Measurements from ENCODE around the gene SYTL5. TPM values are rescaled to one million over a fixed set of nuclear protein-coding genes. Genes with fewer than 3 reads are reported as not detected.

Gene SYTL5
- total RNA-seq, 3 donors from 2014 or later: 0.80 to 10.0 (median 3.9) TPM

DNA sequence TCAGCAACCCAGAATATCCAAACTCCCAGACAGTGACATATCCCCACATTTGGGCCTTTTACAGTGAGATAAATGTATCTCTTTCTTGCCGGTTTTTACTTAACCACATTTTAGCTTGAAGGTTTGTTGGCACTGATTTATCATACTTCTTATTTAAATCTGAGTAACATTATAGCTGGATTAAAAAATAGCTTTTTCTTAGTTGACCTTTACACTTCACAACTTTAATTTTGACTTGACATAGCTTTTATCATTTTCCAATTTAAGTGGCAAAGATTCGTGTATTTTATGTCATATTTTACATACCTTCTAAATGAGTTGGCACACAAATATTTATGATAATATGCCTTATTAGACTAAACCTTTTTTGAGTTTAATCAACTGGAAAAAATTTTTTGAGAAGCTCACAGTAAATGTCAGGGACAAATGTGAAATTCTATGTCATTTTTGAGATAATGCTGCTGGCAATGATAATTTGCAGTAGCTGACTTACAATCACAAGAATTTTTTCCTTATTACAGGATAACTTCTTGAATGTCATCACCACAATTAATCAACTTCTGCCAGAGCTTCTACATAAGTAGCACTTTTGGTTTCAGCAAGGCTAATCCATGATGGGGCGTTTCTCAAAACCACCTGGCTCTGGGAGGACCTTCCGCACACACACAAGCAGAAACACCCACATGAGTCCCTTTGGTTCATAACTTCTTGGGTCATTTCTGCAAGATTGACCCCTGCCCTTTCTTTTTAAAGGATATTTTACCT lies 80.3 kb downstream of the SYTL5 start:
- no peaks in the 10 kb centered on the region for H3K9me3 ChIP-seq
- no peak for TF ChIP-seq POLR2A (IDR thresholded peaks at IDR 0.05)
- TF ChIP-seq, protein P1, sequence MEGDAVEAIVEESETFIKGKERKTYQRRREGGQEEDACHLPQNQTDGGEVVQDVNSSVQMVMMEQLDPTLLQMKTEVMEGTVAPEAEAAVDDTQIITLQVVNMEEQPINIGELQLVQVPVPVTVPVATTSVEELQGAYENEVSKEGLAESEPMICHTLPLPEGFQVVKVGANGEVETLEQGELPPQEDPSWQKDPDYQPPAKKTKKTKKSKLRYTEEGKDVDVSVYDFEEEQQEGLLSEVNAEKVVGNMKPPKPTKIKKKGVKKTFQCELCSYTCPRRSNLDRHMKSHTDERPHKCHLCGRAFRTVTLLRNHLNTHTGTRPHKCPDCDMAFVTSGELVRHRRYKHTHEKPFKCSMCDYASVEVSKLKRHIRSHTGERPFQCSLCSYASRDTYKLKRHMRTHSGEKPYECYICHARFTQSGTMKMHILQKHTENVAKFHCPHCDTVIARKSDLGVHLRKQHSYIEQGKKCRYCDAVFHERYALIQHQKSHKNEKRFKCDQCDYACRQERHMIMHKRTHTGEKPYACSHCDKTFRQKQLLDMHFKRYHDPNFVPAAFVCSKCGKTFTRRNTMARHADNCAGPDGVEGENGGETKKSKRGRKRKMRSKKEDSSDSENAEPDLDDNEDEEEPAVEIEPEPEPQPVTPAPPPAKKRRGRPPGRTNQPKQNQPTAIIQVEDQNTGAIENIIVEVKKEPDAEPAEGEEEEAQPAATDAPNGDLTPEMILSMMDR (IDR thresholded peaks at IDR 0.05): no peak
- no peak for TF ChIP-seq POLR2AphosphoS5 (IDR thresholded peaks at IDR 0.05)
- H3K4me1 ChIP-seq: no peaks in the 10 kb centered on the region
- H3K27ac ChIP-seq: no peak overlapping the region
- DNase-seq (ENCODE audit: low spot score in 2 of 2): no peak
- no peaks in the 10 kb centered on the region for H3K36me3 ChIP-seq
- intact Hi-C loops (cut with DNase I; ENCODE audit: low total_unique reads): no loop called here
- H3K27me3 ChIP-seq: peaks cover 0 to 39% of the 10 kb centered on the region in 2 donors
- H3K4me3 ChIP-seq: no peak overlapping the region

DNA sequence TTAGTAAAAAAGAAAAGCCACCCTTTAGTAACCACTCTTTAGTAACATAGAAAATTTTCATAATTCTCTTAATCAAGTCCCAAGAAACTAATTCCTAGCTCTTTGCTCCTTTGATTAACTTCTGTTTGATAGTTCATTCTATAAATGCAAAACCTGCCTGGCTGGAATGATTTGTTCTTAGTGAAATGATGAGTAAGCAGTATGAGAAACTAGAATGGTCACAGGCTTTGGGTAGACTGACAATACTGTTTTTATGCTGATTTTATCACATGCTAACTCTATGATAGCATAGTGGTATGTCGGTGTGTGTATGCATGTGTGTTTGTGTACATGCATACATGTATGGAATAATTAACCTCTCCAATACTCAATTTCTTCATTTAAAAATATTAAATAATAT lies 81.2 kb downstream of the SYTL5 start:
- H3K4me3 ChIP-seq: no peak overlapping the region
- TF ChIP-seq POLR2A (IDR thresholded peaks at IDR 0.05) (no peak), POLR2AphosphoS5 (IDR thresholded peaks at IDR 0.05) (no peak)
- TF ChIP-seq, protein P1 (IDR thresholded peaks at IDR 0.05): no peak
- no peak overlapping the region for H3K27ac ChIP-seq
- no peaks in the 10 kb centered on the region for H3K36me3 ChIP-seq
- H3K27me3 ChIP-seq: peaks cover 0 to 40% of the 10 kb centered on the region in 2 donors
- DNase-seq (ENCODE audit: low spot score in 2 of 2): no peak
- no peaks in the 10 kb centered on the region for H3K4me1 ChIP-seq
- no peaks in the 10 kb centered on the region for H3K9me3 ChIP-seq
- intact Hi-C loops (cut with DNase I; ENCODE audit: low total_unique reads): no loop called here

DNA sequence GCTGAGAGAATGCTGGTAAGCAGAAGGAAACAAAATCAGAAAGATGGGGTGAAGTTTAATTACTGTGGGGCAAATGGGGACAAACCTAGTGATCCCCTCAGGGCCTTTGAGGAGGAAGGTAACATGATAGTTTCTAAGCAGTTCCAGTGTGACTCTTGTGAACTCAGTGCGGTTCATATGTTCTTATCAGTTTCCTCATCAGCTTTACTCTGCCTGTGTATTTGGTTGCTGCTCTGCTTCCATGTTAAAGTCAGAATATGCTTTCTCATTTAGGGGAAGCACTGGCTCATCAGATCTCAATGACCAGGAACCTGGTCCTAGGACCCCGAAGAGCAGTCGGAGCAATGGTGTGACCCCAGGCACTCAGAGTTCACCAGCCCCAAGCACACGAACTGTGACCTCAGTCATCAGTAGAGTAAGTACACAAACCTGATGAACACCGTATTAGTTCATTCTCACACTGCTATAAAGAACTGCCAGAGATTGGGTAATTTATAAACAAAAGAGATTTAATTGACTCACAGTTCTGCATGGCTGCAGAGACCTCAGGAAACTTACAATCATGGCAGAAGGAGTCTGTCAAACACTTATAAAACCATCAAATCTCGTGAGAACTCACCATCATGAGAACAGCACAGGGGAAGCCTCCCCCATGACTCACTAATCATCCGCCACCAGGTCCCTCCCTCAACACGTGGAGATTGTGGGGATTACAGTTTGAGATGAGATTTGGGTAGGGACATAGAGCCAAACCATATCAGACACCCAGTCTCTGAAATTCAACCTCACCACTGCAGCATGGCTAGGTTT lies 83.0 kb downstream of the SYTL5 start:
- H3K4me1 ChIP-seq: no peaks in the 10 kb centered on the region
- H3K9me3 ChIP-seq: no peaks in the 10 kb centered on the region
- H3K36me3 ChIP-seq: no peaks in the 10 kb centered on the region
- no peak for TF ChIP-seq POLR2A (IDR thresholded peaks at IDR 0.05)
- no peak overlapping the region for H3K4me3 ChIP-seq
- intact Hi-C loops (cut with DNase I; ENCODE audit: low total_unique reads): no loop called here
- peaks cover 0 to 50% of the 10 kb centered on the region in 2 donors for H3K27me3 ChIP-seq
- no peak overlapping the region for H3K27ac ChIP-seq
- DNase-seq (ENCODE audit: low spot score in 2 of 2): no peak

DNA sequence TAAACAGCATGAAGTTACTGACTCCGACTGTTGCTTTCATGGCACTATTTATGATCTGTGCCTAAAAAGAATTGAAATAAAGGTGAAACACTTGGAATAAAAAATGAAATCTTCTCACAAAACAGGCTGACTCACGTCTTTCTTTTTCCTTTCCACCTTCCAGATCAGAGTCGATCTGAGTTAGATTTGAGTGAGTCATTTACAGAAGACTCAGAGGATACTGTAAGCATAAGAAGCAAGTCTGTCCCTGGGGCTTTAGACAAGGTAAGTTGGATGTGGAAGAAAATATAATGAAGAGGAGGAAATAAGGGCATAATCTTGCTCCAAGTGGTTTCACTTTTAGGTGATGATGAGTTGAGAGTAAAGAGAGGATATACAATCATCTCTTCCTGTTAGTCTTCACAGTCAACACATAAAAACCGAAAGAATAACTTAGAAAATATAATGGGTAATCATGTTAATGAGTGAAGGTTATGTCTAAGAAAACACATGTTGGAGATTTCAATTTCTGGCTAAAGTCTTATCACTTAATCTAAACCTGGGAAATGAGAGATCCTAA lies 89.7 kb downstream of the SYTL5 start:
- DNase-seq (ENCODE audit: low spot score in 2 of 2): no peak
- Histone ChIP-seq H3K4me3 (no peak overlapping the region), H3K9me3 (peaks cover 5 to 20% of the 10 kb centered on the region in 2 donors), H3K36me3 (no peaks in the 10 kb centered on the region), H3K27ac (no peak overlapping the region), H3K27me3 (peaks cover 0 to 21% of the 10 kb centered on the region in 2 donors), H3K4me1 (no peaks in the 10 kb centered on the region)
- TF ChIP-seq POLR2AphosphoS5 (IDR thresholded peaks at IDR 0.05): no peak
- TF ChIP-seq POLR2A (IDR thresholded peaks at IDR 0.05): no peak
- TF ChIP-seq, protein P1 (IDR thresholded peaks at IDR 0.05): no peak
- intact Hi-C loops (cut with DNase I; ENCODE audit: low total_unique reads): no loop called here

DNA sequence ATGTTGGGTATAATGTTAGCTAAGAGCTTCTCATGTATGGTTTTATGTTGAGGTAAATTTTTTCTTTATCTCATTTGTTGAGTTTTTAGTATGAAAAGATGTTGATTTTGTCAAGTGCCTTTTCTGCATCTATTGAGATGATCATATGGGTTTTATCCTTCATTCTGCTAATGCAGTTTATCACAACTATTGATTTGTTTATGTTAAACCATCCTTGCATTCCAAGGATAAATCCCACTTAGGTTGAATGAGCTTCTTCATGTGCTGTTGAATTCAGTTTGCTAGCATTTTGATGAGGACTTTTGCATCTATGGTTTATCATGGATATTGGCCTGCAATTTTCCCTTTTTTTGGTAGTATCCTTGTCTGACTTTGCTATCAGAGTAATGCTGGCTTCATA lies 93.3 kb downstream of the SYTL5 start:
- no peak overlapping the region for H3K4me3 ChIP-seq
- intact Hi-C loops (cut with DNase I; ENCODE audit: low total_unique reads): no loop called here

More for the DNA sequence above, 93.3 kb downstream of the SYTL5 start:
- H3K4me1 ChIP-seq: no peaks in the 10 kb centered on the region
- H3K9me3 ChIP-seq: peaks cover 5 to 20% of the 10 kb centered on the region in 2 donors
- no peaks in the 10 kb centered on the region for H3K27me3 ChIP-seq
- no peak for DNase-seq (ENCODE audit: low spot score in 2 of 2)
- TF ChIP-seq, protein P1 (IDR thresholded peaks at IDR 0.05): no peak
- TF ChIP-seq POLR2AphosphoS5 (IDR thresholded peaks at IDR 0.05) (no peak), POLR2A (IDR thresholded peaks at IDR 0.05) (no peak)
- no peak overlapping the region for H3K27ac ChIP-seq
- H3K36me3 ChIP-seq: no peaks in the 10 kb centered on the region
